NCI-H524 (cell line): ENCODE results near the gene ZPBP2.

Source experiments
- DNase-seq, 2 experiments: peaks; one replicate each; lab custom pipeline; 2025; lab: John Stamatoyannopoulos, UW

Gene ZPBP2

DNA sequence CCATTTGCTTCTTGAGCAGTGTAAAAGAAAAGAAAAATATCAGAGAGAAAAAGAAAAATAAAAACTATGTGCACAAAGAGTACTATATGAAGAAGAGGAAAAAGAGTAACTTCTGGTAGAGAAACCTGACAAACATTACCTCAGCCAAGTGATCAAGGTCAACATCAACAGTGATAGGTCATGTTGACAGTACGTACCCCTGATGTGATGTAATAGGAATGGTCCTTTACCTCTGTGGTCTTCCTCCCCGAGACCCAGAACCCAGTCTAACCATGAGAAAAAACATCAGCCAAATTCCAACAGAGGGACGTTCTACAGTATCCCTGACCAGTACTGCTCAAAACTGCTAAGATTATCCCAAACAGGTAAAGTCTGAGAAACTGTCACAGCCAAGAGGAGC is 46.0 kb downstream of the ZPBP2 start:
- DNase-seq: no peak

- DNase-seq: no peak
Measured at GRCh38 chr17:39915559-39915958, 47.6 kb downstream of the ZPBP2 start.

DNA sequence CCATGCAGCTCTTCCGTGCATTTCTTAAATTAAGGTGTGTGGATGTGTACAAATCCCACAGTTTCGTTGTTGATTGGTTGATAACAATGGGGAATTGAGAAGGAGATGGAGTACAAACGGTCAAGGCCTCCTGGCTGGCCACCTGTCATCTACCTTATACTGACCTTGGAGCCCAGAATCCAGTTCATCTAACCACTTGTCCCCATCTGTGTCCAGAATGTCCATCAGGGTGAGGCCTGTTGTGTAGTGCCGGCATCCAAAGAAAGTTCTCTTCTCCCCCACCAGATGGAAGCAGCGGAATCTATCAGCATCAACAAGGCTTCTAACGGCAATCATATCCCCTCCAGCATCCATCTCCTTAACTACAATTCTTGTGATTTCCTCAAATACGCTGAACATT is 48.9 kb downstream of the ZPBP2 start:
- no peak for DNase-seq

DNA sequence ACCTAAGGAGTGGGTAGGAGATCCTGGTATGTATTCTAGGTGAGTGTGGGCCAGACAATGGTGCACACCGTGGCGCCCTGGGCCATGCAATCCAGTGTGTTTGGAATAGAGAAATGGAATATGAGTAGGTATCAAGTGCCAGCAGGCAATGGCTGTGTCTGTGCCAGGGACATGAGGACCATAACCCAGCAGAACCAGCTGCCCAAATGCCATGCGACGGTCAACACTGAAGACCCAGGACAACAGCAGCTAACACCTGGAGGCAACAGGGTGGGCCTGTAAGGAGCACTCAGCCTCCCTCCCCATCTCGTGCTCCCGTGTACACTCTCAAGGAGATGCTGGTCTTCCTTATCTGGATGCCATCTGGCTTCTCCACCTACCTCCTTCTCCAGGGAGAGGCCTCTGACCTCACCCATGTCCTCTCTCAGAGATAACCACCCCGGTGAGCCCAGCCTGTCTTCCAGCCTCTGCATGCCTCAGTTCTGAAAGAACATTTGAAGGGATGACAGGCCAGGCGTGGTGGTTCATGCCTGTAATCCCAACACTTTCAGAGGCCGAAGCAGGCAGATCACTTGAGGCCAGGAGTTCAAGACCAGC is 51.2 kb downstream of the ZPBP2 start:
- no peak for DNase-seq

DNA sequence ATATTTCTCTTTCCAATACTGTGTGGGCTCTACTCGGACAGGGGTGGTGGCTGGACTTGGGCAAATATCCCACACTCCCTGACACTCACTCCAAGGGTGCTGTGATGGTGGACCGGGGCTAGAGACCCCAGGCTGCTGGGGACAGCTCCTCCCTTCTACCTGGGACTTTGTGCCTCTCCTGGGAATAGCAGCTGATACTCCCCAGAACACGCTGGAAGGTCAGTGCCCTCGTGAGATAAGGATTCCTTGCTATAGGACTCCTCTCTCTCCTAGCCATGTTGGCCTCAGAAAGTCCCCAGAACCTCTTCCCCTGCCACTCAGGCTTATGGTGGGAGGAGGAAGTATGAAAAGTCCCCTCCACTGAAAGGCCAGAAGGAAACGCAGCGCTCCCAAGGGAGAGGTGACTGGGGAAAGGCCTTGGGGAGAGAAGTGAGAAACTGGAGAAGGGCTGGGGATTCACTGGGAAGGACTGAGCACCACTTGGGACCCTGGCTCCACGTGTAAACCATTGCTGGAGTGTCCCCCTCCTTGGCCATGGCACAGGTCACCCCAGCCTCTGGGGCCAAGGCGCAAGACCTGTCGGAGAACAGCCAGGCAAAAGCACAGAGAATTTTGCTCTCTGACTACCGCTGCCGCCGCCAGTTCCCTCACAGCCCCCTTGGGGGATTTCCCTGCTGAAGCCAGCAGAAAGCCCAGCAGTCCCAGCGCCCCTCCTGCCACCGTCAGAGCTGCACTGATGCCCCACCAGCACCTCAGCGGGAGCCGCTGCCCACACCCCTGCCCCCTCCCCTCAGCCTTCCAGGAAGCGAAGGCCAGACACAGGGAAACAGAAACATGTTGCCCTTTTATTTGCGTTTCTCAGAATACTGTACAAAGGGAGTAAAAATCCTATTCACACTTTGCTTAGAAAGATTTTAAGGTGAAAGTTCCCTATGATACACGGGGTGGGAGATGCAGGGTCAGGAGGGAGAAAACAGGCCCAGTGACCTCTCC is 52.5 kb downstream of the ZPBP2 start:
- no peak for DNase-seq

- DNase-seq: no peak
Measured at GRCh38 chr17:39921323-39921722, 53.3 kb downstream of the ZPBP2 start.

GRCh38 chr17:39922006-39922405 is 54.0 kb downstream of the ZPBP2 start:
- no peak for DNase-seq

DNA sequence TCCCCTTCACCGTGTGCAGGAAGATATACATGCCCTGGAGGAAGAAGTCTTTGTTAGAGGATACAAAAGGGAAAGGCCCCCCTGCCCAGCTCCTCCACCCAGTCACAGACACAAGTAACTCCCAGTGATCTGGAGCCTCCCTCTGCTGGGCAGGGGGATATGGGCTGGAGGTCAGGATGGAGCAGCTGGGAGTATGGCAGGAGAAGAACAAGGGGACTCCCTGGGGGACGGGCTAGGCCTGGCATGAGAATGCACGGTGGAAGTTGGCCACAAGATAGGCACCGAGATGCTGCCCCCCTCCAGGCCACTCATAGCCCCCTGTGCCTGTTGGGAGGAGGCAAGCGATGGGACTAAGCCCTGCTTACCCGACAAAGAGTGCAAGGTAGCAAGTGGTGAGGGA is 55.2 kb downstream of the ZPBP2 start:
- DNase-seq: no peak

GRCh38 chr17:39923836-39924690 is 56.1 kb downstream of the ZPBP2 start:
- no peak for DNase-seq

GRCh38 chr17:39924691-39925055 is 56.7 kb downstream of the ZPBP2 start:
- DNase-seq: no peak

- DNase-seq: peak; percentile 45 to 74
Measured at GRCh38 chr17:39925282-39926134, 57.5 kb downstream of the ZPBP2 start.

- DNase-seq: no peak
Measured at GRCh38 chr17:39926135-39926587, 58.2 kb downstream of the ZPBP2 start.

GRCh38 chr17:39926588-39927100 is 58.6 kb downstream of the ZPBP2 start:
- DNase-seq: no peak
